ENCODE data around the gene CD84.
"Not testable (repeated sequence)": the region's sequence is repeated elsewhere in the genome, so short reads cannot be mapped to it uniquely, and the experiment has no call there.

Gene CD84

DNA sequence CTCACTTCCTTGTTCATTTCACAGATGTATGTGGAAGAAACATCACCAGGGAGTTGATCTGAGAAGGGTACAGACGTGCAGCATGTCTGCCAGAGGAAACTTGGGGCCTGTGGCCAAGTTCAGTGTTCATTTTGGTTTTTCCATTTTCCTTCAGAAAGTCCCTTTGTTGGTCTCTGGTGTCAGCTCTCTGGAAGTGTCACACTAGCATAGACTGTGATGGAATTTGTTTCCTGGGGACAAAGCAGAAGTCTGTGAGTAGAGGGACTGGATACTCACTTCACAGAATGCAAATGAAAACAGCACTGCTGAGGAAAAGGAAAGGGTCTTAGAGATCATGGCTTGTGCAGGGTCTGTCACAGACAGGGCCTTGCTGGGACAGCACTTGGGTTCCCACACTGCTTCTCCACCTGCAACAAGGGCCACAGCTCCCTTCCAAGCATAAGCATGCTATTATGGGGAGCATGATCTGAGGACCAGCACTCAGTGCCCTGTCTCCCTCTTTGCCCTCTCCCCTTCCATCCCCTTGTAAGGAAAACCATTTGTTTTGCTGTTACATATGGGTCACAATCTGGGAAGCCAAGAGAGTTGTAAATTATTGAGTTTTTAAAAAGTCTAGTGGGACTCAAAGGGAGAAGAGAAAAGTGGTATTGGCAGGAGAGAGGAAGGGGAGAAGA lies 31.4 kb upstream of the CD84 start:
- in situ Hi-C loops (cut with MboI; ENCODE audit: low sequenced_read_pairs), result no loop called here

- in situ Hi-C loops (cut with MboI; ENCODE audit: low sequenced_read_pairs), result loop anchor here (5.0 kb wide), 1 partner anchor 182 kb away; no protein-coding TSS in a partner anchor
These were observed 29.6 kb upstream of the CD84 start for GRCh38 chr1:160608941-160609340.

DNA sequence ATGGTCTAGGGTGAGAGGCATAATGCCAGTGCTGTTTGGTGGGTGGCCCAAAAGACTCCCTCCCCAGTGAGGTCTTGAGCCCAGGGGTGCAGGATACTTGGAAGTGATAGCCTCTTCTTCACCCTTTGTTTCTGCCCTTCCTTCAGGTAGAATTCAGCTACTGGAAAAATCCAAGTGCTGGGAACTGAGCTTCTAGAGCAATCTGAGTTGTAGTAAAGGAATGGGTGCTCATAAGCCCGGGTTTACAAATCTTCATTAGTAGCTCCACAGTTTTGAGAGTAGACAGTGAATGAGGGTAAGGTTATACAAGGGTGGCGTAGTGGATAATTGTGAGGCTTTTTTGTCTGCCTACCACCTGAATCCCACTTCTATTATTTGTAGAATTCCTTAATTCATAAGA lies 29.2 kb upstream of the CD84 start:
- in situ Hi-C loops (cut with MboI; ENCODE audit: low sequenced_read_pairs), result loop anchor here (5.0 kb wide), 1 partner anchor 181 kb away; no protein-coding TSS in a partner anchor

- in situ Hi-C loops (cut with MboI; ENCODE audit: low sequenced_read_pairs), result loop anchor here (5.0 kb wide), 1 partner anchor 181 kb away; no protein-coding TSS in a partner anchor
These were observed 28.8 kb upstream of the CD84 start for GRCh38 chr1:160608057-160608456.

DNA sequence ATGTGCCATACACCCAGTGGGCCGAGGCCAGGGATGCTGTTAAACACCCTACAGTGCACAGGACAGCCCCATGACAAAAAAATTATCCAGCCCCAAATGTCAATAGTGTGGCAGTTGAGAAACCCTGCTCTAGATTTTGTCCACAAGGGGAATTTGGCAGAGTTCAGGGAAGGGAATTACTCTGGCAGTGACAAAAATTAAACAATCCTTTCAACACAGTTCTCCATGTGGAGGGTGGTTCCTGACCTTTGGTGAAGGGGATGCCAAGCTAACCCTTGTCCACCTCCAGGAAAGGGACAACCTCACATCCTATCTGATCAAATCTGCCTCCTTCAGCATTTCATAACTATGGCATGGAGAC lies 28.4 kb upstream of the CD84 start:
- in situ Hi-C loops (cut with MboI; ENCODE audit: low sequenced_read_pairs), result loop anchor here (5.0 kb wide), 1 partner anchor 180 kb away; no protein-coding TSS in a partner anchor

GRCh38 chr1:160607011-160607671 lies 27.8 kb upstream of the CD84 start:
- in situ Hi-C loops (cut with MboI; ENCODE audit: low sequenced_read_pairs), result loop anchor here (5.0 kb wide), 1 partner anchor 180 kb away; no protein-coding TSS in a partner anchor

DNA sequence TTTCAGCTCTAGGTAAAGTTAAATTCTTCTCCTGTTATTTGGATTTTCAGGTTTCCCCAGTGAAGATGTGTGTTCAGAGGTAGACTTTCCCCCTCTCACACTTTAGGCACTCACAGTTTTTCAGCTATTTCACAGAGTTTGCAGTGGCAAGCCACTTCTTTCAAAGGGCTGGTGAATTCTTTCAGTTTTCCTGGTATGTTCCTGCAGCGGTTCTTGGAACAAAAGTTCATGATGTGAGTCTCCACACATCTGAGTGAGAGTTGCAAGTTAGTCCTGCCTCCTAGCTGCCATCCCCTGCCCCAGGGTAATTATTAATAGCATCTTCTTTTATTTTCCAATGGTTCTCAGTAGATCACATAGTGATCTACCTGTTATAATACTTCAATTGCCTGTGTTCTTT lies 27.3 kb upstream of the CD84 start:
- in situ Hi-C loops (cut with MboI; ENCODE audit: low sequenced_read_pairs), result loop anchor here (5.0 kb wide), 1 partner anchor 179 kb away; no protein-coding TSS in a partner anchor

GRCh38 chr1:160605792-160606479 lies 26.6 kb upstream of the CD84 start:
- in situ Hi-C loops (cut with MboI; ENCODE audit: low sequenced_read_pairs), result loop anchor here (5.0 kb wide), 1 partner anchor 179 kb away; no protein-coding TSS in a partner anchor

GRCh38 chr1:160605205-160605604 lies 25.9 kb upstream of the CD84 start:
- in situ Hi-C loops (cut with MboI; ENCODE audit: low sequenced_read_pairs), result loop anchor here (5.0 kb wide), 1 partner anchor 178 kb away; no protein-coding TSS in a partner anchor

DNA sequence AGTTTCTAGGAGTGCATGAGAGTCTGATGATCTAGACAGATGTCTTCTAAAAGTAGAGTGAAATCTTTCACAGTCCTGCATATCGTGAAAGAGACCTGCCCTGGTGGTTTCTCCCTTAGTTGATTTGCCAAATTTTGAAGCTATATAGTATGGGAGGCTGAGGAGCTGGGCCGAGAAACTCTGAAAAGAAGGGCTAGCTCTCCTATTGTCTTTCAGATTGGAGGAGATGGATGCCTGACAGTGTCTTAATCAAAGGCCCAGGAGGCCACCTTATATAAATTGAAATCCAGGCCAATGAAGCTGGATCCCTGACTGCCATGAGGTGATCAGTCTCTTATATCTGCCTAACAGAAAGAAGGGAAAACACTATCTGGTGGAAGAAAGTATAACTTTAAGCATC lies 18.4 kb upstream of the CD84 start:
- in situ Hi-C loops (cut with MboI; ENCODE audit: low sequenced_read_pairs), result no loop called here

GRCh38 chr1:160597051-160597450 lies 17.8 kb upstream of the CD84 start:
- in situ Hi-C loops (cut with MboI; ENCODE audit: low sequenced_read_pairs), result no loop called here

DNA sequence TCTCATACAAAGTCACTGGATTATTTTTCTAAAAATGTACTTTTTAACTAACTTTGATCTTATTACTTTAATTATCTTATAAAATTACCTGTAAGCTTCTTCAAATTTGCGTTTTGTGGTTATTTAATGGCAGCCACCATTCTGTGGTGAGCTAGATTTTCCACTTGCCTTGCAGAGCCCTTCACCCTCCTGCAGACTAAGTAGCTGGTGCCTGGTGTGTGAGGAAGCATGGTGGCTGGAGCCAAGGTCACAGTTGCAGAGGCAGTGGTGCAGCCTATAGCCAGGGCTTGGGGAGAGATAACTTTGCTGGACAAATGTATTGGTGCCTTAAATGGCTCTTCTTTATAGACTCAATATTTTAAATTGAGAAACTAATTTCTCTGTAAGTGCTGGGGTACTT lies 11.2 kb upstream of the CD84 start:
- in situ Hi-C loops (cut with MboI; ENCODE audit: low sequenced_read_pairs), result no loop called here

DNA sequence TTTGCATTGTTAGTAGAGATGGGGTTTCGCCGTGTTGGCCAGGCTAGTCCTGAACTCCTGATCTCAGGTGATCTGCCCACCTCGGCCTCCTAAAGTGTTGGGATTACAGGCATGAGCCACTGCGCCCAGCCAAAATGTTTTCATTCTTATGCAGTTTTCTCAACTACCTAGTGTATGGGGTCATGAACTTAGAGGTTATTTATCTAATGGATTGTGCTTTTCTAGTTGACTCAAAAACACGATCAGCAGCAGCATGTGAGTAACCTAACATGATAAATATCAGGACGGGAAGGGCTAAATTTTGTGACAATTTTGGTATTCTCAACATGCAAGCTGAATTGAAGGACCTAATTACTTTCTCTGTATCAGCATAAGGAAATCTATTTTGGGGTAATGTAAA lies 9.2 kb upstream of the CD84 start:
- in situ Hi-C loops (cut with MboI; ENCODE audit: low sequenced_read_pairs), result no loop called here

GRCh38 chr1:160584784-160585183 lies 5.5 kb upstream of the CD84 start:
- in situ Hi-C loops (cut with MboI; ENCODE audit: low sequenced_read_pairs), result no loop called here

GRCh38 chr1:160582976-160583375 lies 3.7 kb upstream of the CD84 start:
- in situ Hi-C loops (cut with MboI; ENCODE audit: low sequenced_read_pairs), result not testable (repeated sequence)

- in situ Hi-C loops (cut with MboI; ENCODE audit: low sequenced_read_pairs), result no loop called here
These were observed 2.7 kb upstream of the CD84 start for GRCh38 chr1:160581961-160582360.

GRCh38 chr1:160580221-160580812 lies 1.0 kb upstream of the CD84 start:
- in situ Hi-C loops (cut with MboI; ENCODE audit: low sequenced_read_pairs), result no loop called here

GRCh38 chr1:160578525-160579191 lies 638 bp downstream of the CD84 start:
- in situ Hi-C loops (cut with MboI; ENCODE audit: low sequenced_read_pairs), result no loop called here

- in situ Hi-C loops (cut with MboI; ENCODE audit: low sequenced_read_pairs), result no loop called here
These were observed 1.1 kb downstream of the CD84 start for GRCh38 chr1:160578175-160578524.

DNA sequence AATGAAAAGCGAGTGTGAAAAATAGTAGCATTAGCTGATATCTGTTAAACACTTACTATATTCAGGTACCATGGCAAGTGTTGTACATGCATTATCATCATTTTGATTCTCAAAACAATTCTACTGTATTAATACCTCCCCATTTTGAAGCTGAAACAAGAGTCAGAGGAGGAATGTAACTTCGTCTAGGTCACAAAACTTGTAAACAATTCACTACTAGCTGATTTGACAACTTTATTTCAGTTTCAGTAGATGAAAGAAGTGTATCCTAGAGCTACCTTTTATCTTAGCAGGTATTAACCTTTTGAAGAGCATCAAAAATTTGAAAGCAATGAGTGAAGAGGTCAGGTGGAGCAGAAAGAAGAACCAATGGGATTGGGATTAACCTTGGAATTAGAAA lies 1.6 kb downstream of the CD84 start:
- in situ Hi-C loops (cut with MboI; ENCODE audit: low sequenced_read_pairs), result no loop called here

DNA sequence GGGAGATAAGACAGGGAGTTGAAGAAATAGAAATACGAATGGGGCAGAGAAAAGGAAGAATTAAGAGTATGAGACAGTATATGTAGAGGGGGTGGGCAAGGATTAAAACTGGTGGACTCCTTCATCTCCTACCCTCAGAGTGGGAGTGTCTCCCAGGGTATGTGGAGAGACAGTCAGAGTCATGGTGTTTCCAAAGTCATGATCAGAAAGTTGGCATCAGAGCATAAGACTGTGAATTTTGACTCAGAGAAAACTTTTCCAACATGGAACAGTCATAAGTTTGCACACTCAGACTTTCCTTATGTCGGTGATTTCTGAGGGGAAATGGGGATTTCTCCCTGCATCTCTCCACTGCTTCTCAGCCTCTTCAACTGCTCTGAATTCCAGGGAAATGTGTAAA lies 2.4 kb downstream of the CD84 start:
- in situ Hi-C loops (cut with MboI; ENCODE audit: low sequenced_read_pairs), result no loop called here

Measured in HL-60/S4 treated with phorbol 12-myristate 13-acetate at 8.2 ng/mL for 4 days and 3 days (cell line).